OCI-LY1 (cell line): ENCODE measurements around the gene BOD1.
A peak's percentile ranks its signal among the peaks of the same experiment; 100 is the strongest.

Experiments
- H2AFZ ChIP-seq: fragments of 200-600 bp; sonication (generic), shearing (Covaris generic); 2 replicates; pipeline ENCODE4 v1.6.0; 2014; ENCODE audit warnings: antibody characterized with exemption, mild to moderate bottlenecking, low read length
- H3F3A ChIP-seq: fragments of 200-600 bp; sonication (generic), shearing (Covaris generic); 2 replicates; pipeline ENCODE4 v1.6.0; 2014; ENCODE audit warnings: mild to moderate bottlenecking, antibody characterized with exemption, low read length, moderate library complexity; ENCODE audit not compliant: insufficient read depth
- H3K27ac ChIP-seq: fragments of 200-600 bp; sonication (generic); 2 replicates; pipeline ENCODE4 v1.5.1; 2014; ENCODE audit warnings: low read length, mixed run types, mild to moderate bottlenecking, low read depth; ENCODE audit not compliant: poor library complexity, severe bottlenecking
- H3K27me3 ChIP-seq: fragments of 200-600 bp; sonication (generic); 2 replicates; pipeline ENCODE4 v1.6.0; 2014; ENCODE audit warnings: antibody characterized with exemption, mild to moderate bottlenecking, low read length, moderate library complexity; ENCODE audit not compliant: insufficient read depth
- H3K36me3 ChIP-seq: fragments of 200-600 bp; sonication (generic); 2 replicates; pipeline ENCODE4 v1.6.1; 2014; ENCODE audit warnings: mild to moderate bottlenecking, antibody characterized with exemption, low read length, moderate library complexity, mixed read lengths; ENCODE audit not compliant: insufficient read depth
- H3K4me1 ChIP-seq: fragments of 200-600 bp; sonication (generic); 2 replicates; pipeline ENCODE4 v1.5.1; 2014; ENCODE audit warnings: mild to moderate bottlenecking, low read length, moderate library complexity; ENCODE audit not compliant: insufficient read depth, severe bottlenecking
- H3K4me2 ChIP-seq: fragments of 200-600 bp; sonication (generic), shearing (Covaris generic); 2 replicates; pipeline ENCODE4 v1.6.1; 2014; ENCODE audit warnings: low read length
- H3K4me3 ChIP-seq: fragments of 200-600 bp; sonication (generic); 2 replicates; pipeline ENCODE4 v1.5.1; 2014; ENCODE audit warnings: low read length, low read depth, mild to moderate bottlenecking, mixed read lengths; ENCODE audit not compliant: poor library complexity, severe bottlenecking
- H3K79me2 ChIP-seq: fragments of 200-600 bp; shearing (Covaris generic); 2 replicates; pipeline ENCODE4 v1.6.1; 2016; ENCODE audit warnings: mixed run types, low read length, mixed read lengths; ENCODE audit not compliant: insufficient read depth
- H3K9ac ChIP-seq: fragments of 200-600 bp; sonication (generic), shearing (Covaris generic); 2 replicates; pipeline ENCODE4 v1.6.1; 2014; ENCODE audit warnings: mild to moderate bottlenecking, low read length, mixed read lengths
- H3K9me2 ChIP-seq: fragments of 200-600 bp; sonication (generic), shearing (Covaris generic); 2 replicates; pipeline ENCODE4 v1.6.1; 2014; ENCODE audit warnings: low read depth, mild to moderate bottlenecking, low read length, mixed read lengths
- H3K9me3 ChIP-seq: fragments of 200-600 bp; shearing (Covaris generic); 2 replicates; pipeline ENCODE4 v1.6.1; 2014; ENCODE audit warnings: low read length, mixed read lengths
- H4K20me1 ChIP-seq: fragments of 200-600 bp; sonication (generic), shearing (Covaris generic); 2 replicates; pipeline ENCODE4 v1.6.0; 2016; ENCODE audit warnings: mild to moderate bottlenecking, low read length; ENCODE audit not compliant: insufficient read depth
- CTCF ChIP-seq: fragments of 200-600 bp; sonication (generic), shearing (Covaris generic); IDR thresholded peaks from 2 replicates; pipeline ENCODE4 v1.5.1; 2017; ENCODE audit warnings: mild to moderate bottlenecking, antibody characterized with exemption, low read length, moderate library complexity, mixed read lengths
- EZH2 ChIP-seq: fragments of 200-600 bp; sonication (generic), shearing (Covaris generic); IDR thresholded peaks from 2 replicates; pipeline ENCODE4 v1.8.0; 2017; ENCODE audit warnings: borderline replicate concordance, mixed run types, mild to moderate bottlenecking, antibody characterized with exemption, low read length, moderate library complexity, mixed read lengths

Gene BOD1

DNA sequence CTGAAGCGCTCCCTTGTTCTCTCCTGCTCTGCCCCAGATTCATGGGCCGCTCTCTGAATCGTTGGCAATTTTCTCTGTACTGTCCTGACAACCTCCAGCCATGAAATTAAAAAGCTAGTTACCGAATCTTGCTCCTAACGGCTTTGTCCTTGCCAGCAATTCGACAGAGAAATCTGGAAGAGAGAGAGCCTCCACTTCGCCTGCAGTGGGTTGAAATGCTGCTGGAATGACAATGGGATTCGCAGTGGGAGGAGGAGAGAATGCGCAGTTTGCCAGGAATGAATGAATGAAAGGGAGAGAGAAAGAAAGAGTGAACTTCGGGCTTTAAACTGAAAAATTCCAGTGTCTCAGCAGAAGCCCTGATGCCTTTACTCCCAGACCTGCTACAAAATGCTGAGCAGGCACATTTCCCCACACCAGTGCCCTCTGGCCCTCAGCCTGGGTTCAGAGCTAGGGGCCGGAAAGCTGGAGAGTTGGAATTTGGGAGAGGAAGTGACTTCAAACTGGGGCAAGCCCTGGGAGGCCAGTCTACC lies 11.5 kb upstream of the BOD1 start:
- H3K27ac ChIP-seq = no peak overlapping the region
- no peaks in the 10 kb centered on the region for H3K36me3 ChIP-seq
- H2AFZ ChIP-seq = no peak overlapping the region; the same call in 1 of the 2 replicates
- no peak overlapping the region for H3K4me3 ChIP-seq
- no peaks in the 10 kb centered on the region for H3K79me2 ChIP-seq
- no peak overlapping the region for H3K9ac ChIP-seq
- H4K20me1 ChIP-seq = no peaks in the 10 kb centered on the region
- H3K9me2 ChIP-seq = no peaks in the 10 kb centered on the region
- H3K4me2 ChIP-seq = no peak overlapping the region
- H3F3A ChIP-seq = no peaks in the 10 kb centered on the region
- H3K4me1 ChIP-seq = peaks cover 55% of the 10 kb centered on the region
- no peaks in the 10 kb centered on the region for H3K9me3 ChIP-seq
- H3K27me3 ChIP-seq = no peaks in the 10 kb centered on the region
- TF ChIP-seq CTCF (no peak), EZH2 (no peak)

- Histone ChIP-seq H3K4me2 (no peak overlapping the region), H3K79me2 (no peaks in the 10 kb centered on the region), H3K9me2 (no peaks in the 10 kb centered on the region), H3K4me3 (no peak overlapping the region), H3K27me3 (no peaks in the 10 kb centered on the region), H3K27ac (no peak overlapping the region), H3K36me3 (no peaks in the 10 kb centered on the region), H3F3A (no peaks in the 10 kb centered on the region), H2AFZ (no peak overlapping the region), H3K4me1 (peaks cover 55% of the 10 kb centered on the region), H4K20me1 (no peaks in the 10 kb centered on the region), H3K9me3 (no peaks in the 10 kb centered on the region), H3K9ac (no peak overlapping the region)
- no peak for TF ChIP-seq EZH2
- TF ChIP-seq CTCF = no peak
These were observed 10.8 kb upstream of the BOD1 start for GRCh38 chr5:173627271-173627670.

- H2AFZ ChIP-seq = no peak overlapping the region
- no peak overlapping the region for H3K4me3 ChIP-seq
- peaks cover 55% of the 10 kb centered on the region for H3K4me1 ChIP-seq
These were observed 10.0 kb upstream of the BOD1 start for GRCh38 chr5:173626505-173626820.

More at GRCh38 chr5:173626505-173626820, 10.0 kb upstream of the BOD1 start:
- TF ChIP-seq CTCF = no peak
- no peak for TF ChIP-seq EZH2
- peak overlapping the region; percentile 47; the same call in 1 of the 2 replicates for H3K9ac ChIP-seq
- H3K36me3 ChIP-seq = no peaks in the 10 kb centered on the region
- H3K4me2 ChIP-seq = peak overlapping the region; percentile 18
- peak overlapping the region; percentile 21 for H3K27ac ChIP-seq
- no peaks in the 10 kb centered on the region for H3F3A ChIP-seq
- no peaks in the 10 kb centered on the region for H3K9me2 ChIP-seq
- no peaks in the 10 kb centered on the region for H4K20me1 ChIP-seq
- H3K79me2 ChIP-seq = no peaks in the 10 kb centered on the region
- no peaks in the 10 kb centered on the region for H3K9me3 ChIP-seq
- H3K27me3 ChIP-seq = no peaks in the 10 kb centered on the region
